HCT116 (cell line): ENCODE measurements around the gene STRAP. TPM values are rescaled to one million over a fixed set of nuclear protein-coding genes. Genes with fewer than 3 reads are reported as not detected.

ENCODE experiments used
- ATAC-seq: fragments of 200-7000 bp; cut with Tn5 transposase; 2 replicates; pipeline ENCODE4 v1.9.1; 2020; ENCODE audit warnings: mild to moderate bottlenecking, moderate library complexity
- BruUV-seq: library from RNA; stranded (reverse); fragments of 400-500 nt; replicated peaks from 2 replicates; lab custom pipeline; 2021; lab: Mats Ljungman, UMichigan
- CTCF ChIA-PET: fragments of 300-600 bp; sonication (Branson Sonifier 250); formaldehyde crosslinking; loops from one replicate; lab custom pipeline; 2021; ENCODE audit warnings: antibody characterized with exemption; lab: Charles Lee
- POLR2A ChIA-PET: fragments of 300-600, 350-600 bp; sonication (Branson Sonifier 250); formaldehyde crosslinking; loops from one replicate; lab custom pipeline; 2021; ENCODE audit warnings: antibody characterized with exemption; lab: Charles Lee
- RAD21 ChIA-PET, 2 experiments: fragments of 300-600 bp; sonication (Branson Sonifier 250); formaldehyde crosslinking; loops; one replicate each; lab custom pipeline; 2023; ENCODE audit warnings: low total read pairs in 2 of 2; ENCODE audit not compliant: uncharacterized antibody in 2 of 2, unreplicated experiment in 2 of 2, low non-redundant PET in 1 of 2; lab: Charles Lee
- DNase-seq: peaks from one replicate; pipeline ENCODE4 v3.0.0-alpha.2; 2010; ENCODE audit warnings: low read depth, low spot score
- H2AFZ ChIP-seq: fragments of 200-600 bp; shearing (Covaris generic), sonication (generic); 2 replicates; pipeline ENCODE4 v1.6.1; 2017; ENCODE audit warnings: low read depth, mixed run types, mixed read lengths, antibody characterized with exemption, low read length; ENCODE audit not compliant: poor library complexity, severe bottlenecking
- H3K27ac ChIP-seq: 2 replicates; pipeline ENCODE4 v1.5.1; 2012; ENCODE audit warnings: low read depth, low read length
- H3K27me3 ChIP-seq: fragments of 200-600 bp; sonication (generic); 2 replicates; pipeline ENCODE4 v1.6.1; 2016; ENCODE audit warnings: mixed run types, low read length, mixed read lengths; ENCODE audit not compliant: insufficient read depth
- H3K36me3 ChIP-seq, 2 experiments: fragments of 200-500 bp in 1 of 2; fragments of 200-600 bp in 1 of 2; sonication (Bioruptor generic) in 1 of 2; sonication (generic) in 1 of 2; 2 replicates each; pipeline versions ENCODE4 v1.5.1 to v1.6.1; 2014 to 2016; ENCODE audit warnings: low read length in 2 of 2, inconsistent platforms in 1 of 2, mixed read lengths in 1 of 2, mixed run types in 1 of 2; ENCODE audit not compliant: insufficient read depth in 2 of 2, control insufficient read depth in 1 of 2
- H3K4me1 ChIP-seq, 2 experiments: fragments of 200-600 bp in 1 of 2; sonication (generic) in 1 of 2; 2 replicates each; pipeline versions ENCODE4 v1.5.1 to v1.6.1; 2012 to 2017; ENCODE audit warnings: low read length in 2 of 2, inconsistent platforms in 1 of 2, mild to moderate bottlenecking in 1 of 2, mixed read lengths in 1 of 2, mixed run types in 1 of 2, moderate library complexity in 1 of 2; ENCODE audit not compliant: insufficient read depth in 2 of 2, control insufficient read depth in 1 of 2
- H3K4me2 ChIP-seq: fragments of 200-600 bp; sonication (generic); 2 replicates; pipeline ENCODE4 v1.6.1; 2017; ENCODE audit warnings: mixed run types, low read length, mixed read lengths
- H3K4me3 ChIP-seq, 2 experiments: fragments of 200-600 bp in 1 of 2; sonication (generic) in 1 of 2; replicated peaks in 1 of 2; 2 replicates each; pipeline ENCODE4 v1.5.1; 2011 to 2016; ENCODE audit warnings: low read length in 2 of 2, control low read depth in 1 of 2, low read depth in 1 of 2, mild to moderate bottlenecking in 1 of 2, mixed read lengths in 1 of 2, mixed run types in 1 of 2
- H3K79me2 ChIP-seq: fragments of 200-600 bp; sonication (generic); 2 replicates; pipeline ENCODE4 v1.6.1; 2017; ENCODE audit warnings: mild to moderate bottlenecking, mixed run types, low read length, moderate library complexity, mixed read lengths; ENCODE audit not compliant: insufficient read depth
- H3K9ac ChIP-seq: fragments of 200-600 bp; sonication (generic); 2 replicates; pipeline ENCODE4 v1.6.1; 2016; ENCODE audit warnings: low read length, mixed read lengths
- H3K9me2 ChIP-seq: fragments of 200-600 bp; sonication (generic), shearing (Covaris generic); 2 replicates; pipeline ENCODE4 v1.6.1; 2017; ENCODE audit warnings: mixed run types, mild to moderate bottlenecking, moderate library complexity; ENCODE audit not compliant: insufficient read depth
- H3K9me3 ChIP-seq, 2 experiments: fragments of 200-500 bp in 1 of 2; fragments of 200-600 bp in 1 of 2; sonication (Bioruptor generic) in 1 of 2; sonication (generic) in 1 of 2; 2 replicates each; pipeline ENCODE4 v1.6.1; 2014 to 2017; ENCODE audit warnings: low read length in 2 of 2, mixed read lengths in 2 of 2, inconsistent platforms in 1 of 2, low read depth in 1 of 2, mild to moderate bottlenecking in 1 of 2, mixed run types in 1 of 2, moderate library complexity in 1 of 2; ENCODE audit not compliant: control insufficient read depth in 1 of 2, insufficient read depth in 1 of 2
- H4K20me1 ChIP-seq: fragments of 200-600 bp; sonication (generic), shearing (Covaris generic); 2 replicates; pipeline ENCODE4 v1.6.1; 2017; ENCODE audit warnings: mixed run types, mild to moderate bottlenecking, moderate library complexity; ENCODE audit not compliant: insufficient read depth
- CBX3 ChIP-seq: IDR thresholded peaks from 2 replicates; pipeline ENCODE4 v1.6.1; 2012; ENCODE audit warnings: low read depth
- CEBPB ChIP-seq: IDR thresholded peaks from 2 replicates; pipeline ENCODE4 v1.6.1; 2012; ENCODE audit warnings: low read depth
- EZH2phosphoT487 ChIP-seq: fragments of 200-600 bp; IDR thresholded peaks from 2 replicates; pipeline ENCODE4 v1.6.1; 2018; ENCODE audit warnings: antibody characterized with exemption, borderline replicate concordance
- FOSL1 ChIP-seq: IDR thresholded peaks from 2 replicates; pipeline ENCODE4 v1.6.1; 2012; ENCODE audit warnings: low read depth
- RAD21 ChIP-seq: IDR thresholded peaks from 2 replicates; pipeline ENCODE4 v1.6.1; 2012; ENCODE audit warnings: low read depth, mild to moderate bottlenecking
- SRF ChIP-seq: IDR thresholded peaks from 2 replicates; pipeline ENCODE4 v1.6.1; 2012; ENCODE audit warnings: low read depth
- ZFX ChIP-seq: fragments of 450-650 bp; IDR thresholded peaks from 2 replicates; pipeline ENCODE4 v1.6.1; 2017
- intact Hi-C: fragments of 100-400 bp; cut with micrococcal nuclease; formaldehyde crosslinking; loops from 2 replicates; pipeline ENCODE4 v1.10.0; 2022
- total RNA-seq: library from RNA; stranded (reverse); gene quantifications from one replicate; pipeline ENCODE4 v1.2.1, GENCODE V29; 2021; ENCODE audit not compliant: unreplicated experiment

STRAP gene
- total RNA-seq, 1 experiment from 2014 or later = 156 TPM

GRCh38 chr12:15853877-15854276 is 28.3 kb upstream of the STRAP start (continued):
- TF ChIP-seq RAD21 (no peak), CBX3 (no peak), CEBPB (no peak), FOSL1 (no peak)

- no peak overlapping the region for H3K9ac ChIP-seq
- no peak overlapping the region for H3K4me3 ChIP-seq
- ChIA-PET POLR2A (no interaction called here), CTCF (interaction anchor here (1.3 to 4.4 kb wide), 4 partner anchors 264 to 328 kb away, joined by 5 to 69 read pairs (median 22); no protein-coding TSS in a partner anchor), RAD21 (interaction anchor here (0.8 to 2.2 kb wide), 2 partner anchors 264 to 323 kb away, joined by 3 to 12 read pairs; no protein-coding TSS in a partner anchor)
- no peak overlapping the region for H3K27ac ChIP-seq
- no peaks in the 10 kb centered on the region for H3K79me2 ChIP-seq
- H3K27me3 ChIP-seq = no peaks in the 10 kb centered on the region
- H3K4me2 ChIP-seq = no peak overlapping the region
- no TSS peak for BruUV-seq
- no peaks in the 10 kb centered on the region for H4K20me1 ChIP-seq
- H3K9me3 ChIP-seq = no peaks in the 10 kb centered on the region
- ATAC-seq (no peak), DNase-seq (no peak)
- TF ChIP-seq ZFX (no peak), SRF (no peak), EZH2phosphoT487 (no peak)
- H3K36me3 ChIP-seq = no peaks in the 10 kb centered on the region
- peak overlapping the region; percentile 66 for H2AFZ ChIP-seq
- H3K4me1 ChIP-seq = peaks cover 2 to 13% of the 10 kb centered on the region in 2 experiments; a peak in 3 of 4 replicates
- no peaks in the 10 kb centered on the region for H3K9me2 ChIP-seq
- intact Hi-C loops = loop anchor here (5.0 kb wide), 1 partner anchor 83 kb away; no protein-coding TSS in a partner anchor
Measured at GRCh38 chr12:15854916-15855315, 27.3 kb upstream of the STRAP start.

GRCh38 chr12:15855646-15856045 is 26.5 kb upstream of the STRAP start:
- no peak overlapping the region for H3K27ac ChIP-seq
- H3K27me3 ChIP-seq = no peaks in the 10 kb centered on the region
- H3K4me3 ChIP-seq = no peak overlapping the region
- peak overlapping the region; percentile 87 for H2AFZ ChIP-seq
- H3K4me2 ChIP-seq = peak overlapping the region; percentile 20; the same call in 1 of the 2 replicates
- H3K79me2 ChIP-seq = no peaks in the 10 kb centered on the region
- no peaks in the 10 kb centered on the region for H4K20me1 ChIP-seq
- H3K9me2 ChIP-seq = no peaks in the 10 kb centered on the region
- DNase-seq = no peak
- intact Hi-C loops = loop anchor here (1.0 kb wide), 3 partner anchors 265 to 579 kb away; no protein-coding TSS in a partner anchor
- TF ChIP-seq FOSL1 = no peak
- TF ChIP-seq, all 23 proteins: peak for 0
- BruUV-seq = no TSS peak
- POLR2A ChIA-PET = interaction anchor here (1.0 kb wide), 1 partner anchor 167 kb away, joined by 3 read pairs; no protein-coding TSS in a partner anchor
- ATAC-seq = no peak
- no peaks in the 10 kb centered on the region for H3K9me3 ChIP-seq
- H3K4me1 ChIP-seq = peaks cover 2 to 13% of the 10 kb centered on the region in 2 experiments; a peak in 3 of 4 replicates
- CTCF ChIA-PET = interaction anchor here (1.2 to 4.4 kb wide), 8 partner anchors 11 to 629 kb away, joined by 3 to 69 read pairs (median 7); no protein-coding TSS in a partner anchor
- RAD21 ChIA-PET = interaction anchor here (0.7 to 2.2 kb wide), 5 partner anchors 82 to 323 kb away, joined by 3 to 12 read pairs (median 4); no protein-coding TSS in a partner anchor
- H3K36me3 ChIP-seq = no peaks in the 10 kb centered on the region
- H3K9ac ChIP-seq = no peak overlapping the region
